ENCODE measurements around the gene FAM110D.

Gene FAM110D

GRCh38 chr1:26164036-26164860 lies 5.4 kb downstream of the FAM110D start:
- DNase-seq, result peak in 1 of 2 donors; percentile 52

GRCh38 chr1:26164861-26165842 lies 6.3 kb downstream of the FAM110D start:
- peak in 1 of 2 donors; percentile 24 for DNase-seq

- no peak for DNase-seq
Observed at GRCh38 chr1:26166719-26167281, 7.9 kb downstream of the FAM110D start.

- DNase-seq, result no peak
Observed at GRCh38 chr1:26168410-26169197, 9.7 kb downstream of the FAM110D start, which contains the start of gene C1orf232. C1orf232 (minus strand) TSS chr1:26168963; CDS start chr1:26168499, 464 bp downstream.

GRCh38 chr1:26169198-26169554 lies 10.3 kb downstream of the FAM110D start:
- DNase-seq, result no peak

GRCh38 chr1:26169669-26170471 lies 11.0 kb downstream of the FAM110D start, which contains the start of gene ZNF593:
ZNF593 (plus strand) TSS chr1:26169908; CDS start chr1:26169984, 76 bp downstream.
- DNase-seq, result peak; percentile 84 to 96

- DNase-seq, result no peak
Observed at GRCh38 chr1:26170472-26170821, 11.6 kb downstream of the FAM110D start.

GRCh38 chr1:26171084-26172072 lies 12.5 kb downstream of the FAM110D start, which contains the start of gene ZNF593OS:
ZNF593OS (minus strand) TSS chr1:26171832; CDS start chr1:26171661, 171 bp downstream.
- DNase-seq, result no peak

- no peak for DNase-seq
Observed at GRCh38 chr1:26175346-26175745, 16.5 kb downstream of the FAM110D start.

GRCh38 chr1:26177182-26177684 lies 18.4 kb downstream of the FAM110D start, which contains the start of gene CNKSR1:
CNKSR1 (plus strand) TSS chr1:26177491; CDS start chr1:26177548, 57 bp downstream.
- DNase-seq, result no peak

GRCh38 chr1:26180010-26180506 lies 21.2 kb downstream of the FAM110D start:
- DNase-seq, result no peak

- no peak for DNase-seq
Observed at GRCh38 chr1:26181586-26182382, 22.9 kb downstream of the FAM110D start.

GRCh38 chr1:26182383-26182696 lies 23.5 kb downstream of the FAM110D start:
- no peak for DNase-seq

GRCh38 chr1:26184086-26184485 lies 25.2 kb downstream of the FAM110D start:
- DNase-seq, result no peak

- no peak for DNase-seq
Observed at GRCh38 chr1:26184883-26185282, 26.0 kb downstream of the FAM110D start.

GRCh38 chr1:26187882-26188281 lies 29.0 kb downstream of the FAM110D start:
- no peak for DNase-seq

- DNase-seq, result no peak
Observed at GRCh38 chr1:26188477-26188876, 29.6 kb downstream of the FAM110D start.

- no peak for DNase-seq
Observed at GRCh38 chr1:26189331-26189730, 30.5 kb downstream of the FAM110D start.
